ENCODE data around the gene IRF1.

GRCh38 chr5:132435886-132436285 is 54.7 kb downstream of the IRF1 start:
- TF ChIP-seq CTCF (IDR thresholded peaks at IDR 0.05) (no peak), EP300 (IDR thresholded peaks at IDR 0.05; ENCODE audit: low read depth) (no peak)

All from transverse colon (tissue), 3 donors.